GM19468 (cell line): ENCODE results near the gene ABCG5.

Source experiments
- ATAC-seq: cut with Tn5 transposase; IDR thresholded peaks from one replicate; pipeline ENCODE4 v1.9.1; 2021; ENCODE audit warnings: mild to moderate bottlenecking, moderate library complexity, moderate number of reproducible peaks; ENCODE audit not compliant: unreplicated experiment; ENCODE audit errors: extremely low read depth

Gene ABCG5

DNA sequence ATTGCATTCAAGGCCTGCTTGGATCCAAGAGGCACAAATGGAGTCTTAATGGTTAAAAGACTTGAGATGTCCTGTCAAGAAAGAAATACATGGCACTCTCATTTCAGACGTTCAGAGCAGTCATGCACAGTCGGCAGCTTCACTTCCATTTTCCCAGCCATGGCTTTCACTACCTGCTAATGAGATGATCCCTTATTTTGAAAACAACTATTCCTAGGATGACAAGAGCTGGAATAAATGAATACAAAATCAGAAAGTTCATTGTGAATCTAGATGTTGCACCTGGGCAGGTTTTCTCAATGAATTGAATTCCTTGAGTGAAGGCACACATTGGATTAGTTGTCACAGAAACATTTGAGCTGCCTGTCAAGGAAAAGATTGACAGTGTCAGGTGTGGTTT lies 25.7 kb downstream of the ABCG5 start:
- ATAC-seq, result no peak

GRCh38 chr2:43812006-43812405 lies 26.6 kb downstream of the ABCG5 start:
- no peak for ATAC-seq

DNA sequence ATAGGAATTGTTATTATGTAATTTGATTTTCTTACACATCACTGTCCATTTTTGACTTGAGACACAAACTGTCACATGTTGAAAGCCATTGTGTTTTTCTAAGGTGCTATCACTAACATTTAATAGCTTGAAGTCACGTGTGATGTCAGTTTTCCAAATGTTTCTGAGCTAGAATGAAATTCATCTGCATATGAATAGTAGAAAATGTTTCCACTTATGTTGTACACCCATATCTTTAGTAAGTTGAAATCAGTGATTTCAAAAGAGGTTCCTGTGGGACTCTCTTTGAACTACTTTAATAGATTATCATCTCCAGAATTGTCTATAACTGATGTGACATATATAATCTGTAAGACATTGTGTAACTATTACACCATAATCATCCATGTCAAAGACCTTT lies 27.8 kb downstream of the ABCG5 start:
- no peak for ATAC-seq

- ATAC-seq, result no peak
Observed at GRCh38 chr2:43810452-43810851, 28.2 kb downstream of the ABCG5 start.

GRCh38 chr2:43806719-43807031 lies 32.0 kb downstream of the ABCG5 start:
- no peak for ATAC-seq

DNA sequence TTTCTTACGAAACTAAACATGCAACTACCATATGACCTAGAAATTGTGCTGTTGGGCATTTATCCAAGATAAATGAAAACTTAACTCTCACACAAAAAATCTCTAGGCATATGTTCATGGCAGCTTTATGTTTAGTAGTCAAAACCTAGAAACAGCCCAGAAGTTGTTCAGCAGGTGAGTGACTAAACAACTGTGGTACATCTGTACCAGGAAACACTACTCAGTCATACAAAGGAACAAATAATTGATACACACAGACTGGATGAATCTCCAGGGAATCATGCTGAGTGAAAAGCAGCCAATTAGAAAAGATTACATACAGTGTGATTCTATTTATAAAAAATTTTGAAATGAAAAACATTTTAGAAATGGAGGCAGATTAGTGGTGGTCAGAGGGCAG lies 35.5 kb downstream of the ABCG5 start:
- ATAC-seq, result no peak

GRCh38 chr2:43802135-43802534 lies 36.5 kb downstream of the ABCG5 start:
- no peak for ATAC-seq

- ATAC-seq, result no peak
Observed at GRCh38 chr2:43800894-43801293, 37.7 kb downstream of the ABCG5 start.

DNA sequence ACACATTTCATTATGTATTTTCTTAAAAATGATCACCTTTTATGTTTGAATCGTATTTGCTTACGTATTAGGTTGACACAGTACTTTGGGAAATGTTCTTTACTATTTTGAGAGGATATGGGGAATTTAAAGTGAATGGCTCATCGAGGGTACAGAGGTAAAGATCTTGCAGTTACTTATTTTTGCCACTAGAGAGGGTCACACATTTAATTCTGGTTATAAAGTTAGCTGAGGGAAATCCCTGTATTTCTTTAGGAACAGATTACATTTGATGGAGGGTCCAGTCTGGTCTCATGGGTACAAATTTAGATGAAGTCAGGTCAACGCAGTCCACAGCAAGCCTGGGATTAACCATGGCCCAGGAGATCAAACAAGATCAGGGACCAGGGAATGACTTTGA lies 40.3 kb downstream of the ABCG5 start:
- ATAC-seq, result no peak

- no peak for ATAC-seq
Observed at GRCh38 chr2:43796206-43796605, 42.4 kb downstream of the ABCG5 start.

DNA sequence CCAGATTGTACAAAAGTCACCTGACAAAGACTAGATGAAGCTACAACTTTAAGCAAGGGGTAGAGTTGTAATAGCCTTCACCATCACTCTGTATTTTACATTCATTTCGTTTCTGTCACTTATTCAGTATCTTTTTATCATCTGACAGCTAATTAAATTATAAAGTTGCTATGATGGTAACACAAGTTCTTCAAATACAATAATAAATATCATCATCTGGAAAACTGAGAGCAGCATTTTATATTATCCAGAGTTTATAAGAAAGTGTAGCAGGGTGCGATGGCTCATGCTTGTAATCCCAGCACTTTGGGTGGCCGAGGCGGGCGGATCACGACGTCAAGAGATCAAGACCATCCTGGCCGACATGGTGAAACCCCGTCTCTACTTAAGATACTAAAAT lies 43.7 kb downstream of the ABCG5 start:
- no peak for ATAC-seq

DNA sequence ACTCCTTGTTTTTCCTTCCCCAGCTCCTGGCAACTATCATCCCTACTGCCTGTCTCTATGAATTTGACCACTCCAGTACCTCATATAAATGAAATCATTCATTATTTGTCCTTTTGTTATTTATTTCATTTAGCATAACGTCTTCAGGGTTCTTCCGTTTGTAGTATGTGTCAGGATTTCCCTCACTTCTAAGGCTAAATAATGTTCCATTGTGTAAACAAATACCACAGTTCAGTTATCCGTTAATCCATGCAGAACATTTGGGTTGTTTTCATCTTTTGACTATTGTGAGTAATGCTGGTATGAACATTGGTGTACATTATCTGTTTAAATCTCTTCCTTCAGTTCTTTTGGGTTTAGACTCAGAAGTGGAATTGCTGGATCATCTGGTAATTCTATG lies 46.0 kb downstream of the ABCG5 start:
- ATAC-seq, result no peak

DNA sequence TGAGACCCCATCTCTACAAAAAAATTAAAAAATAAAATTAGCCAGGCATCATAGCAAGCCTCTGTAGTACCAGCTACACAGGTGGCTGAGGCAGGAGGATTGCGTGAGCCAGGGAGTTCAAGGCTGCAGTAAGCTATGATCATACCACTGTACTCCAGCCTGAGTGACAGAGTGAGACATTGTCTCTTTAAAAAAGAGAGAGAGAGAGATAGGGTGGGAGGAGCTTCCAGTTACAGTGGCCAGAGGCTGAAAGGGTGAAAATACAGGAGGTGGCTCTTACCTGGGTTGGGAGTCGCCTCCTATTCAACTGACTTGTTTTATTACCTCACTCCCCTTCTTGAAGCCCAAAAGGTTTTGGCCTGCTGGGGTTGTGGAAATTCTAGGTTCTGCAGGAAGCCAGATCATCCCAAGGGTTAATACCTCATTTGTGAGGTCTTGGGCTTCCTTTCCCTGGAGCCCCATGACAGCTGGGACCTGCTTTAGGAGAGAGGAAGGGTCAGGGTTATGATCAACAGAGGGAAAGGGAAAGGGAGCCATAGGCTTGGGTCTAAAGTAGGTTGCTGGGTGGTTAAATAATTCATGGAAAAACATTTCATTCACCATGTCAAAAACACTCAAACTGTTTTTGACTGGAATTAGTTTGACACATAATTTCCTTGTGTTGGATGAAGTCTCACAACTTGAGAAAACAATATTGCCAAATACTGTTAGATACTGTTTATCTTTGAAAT lies 47.4 kb downstream of the ABCG5 start:
- no peak for ATAC-seq

DNA sequence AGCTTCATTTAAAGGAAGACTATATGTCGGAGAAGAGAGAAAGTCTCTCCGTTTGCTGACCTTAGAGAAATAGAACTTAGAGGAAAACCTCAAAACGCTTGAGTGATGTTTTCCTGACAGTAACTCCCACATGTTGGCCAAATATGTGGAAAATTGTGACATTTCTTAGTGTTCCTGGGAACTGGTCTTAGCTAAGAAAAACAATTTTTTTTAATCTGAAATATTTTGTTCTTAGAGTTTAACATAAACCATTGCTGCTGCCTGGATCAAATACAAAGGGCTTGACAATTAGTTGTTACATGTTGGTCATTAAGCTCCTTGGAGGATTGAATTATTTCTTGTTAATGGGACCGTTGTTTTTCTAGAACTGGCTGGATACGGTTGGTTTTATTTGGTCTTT lies 48.5 kb downstream of the ABCG5 start:
- no peak for ATAC-seq

DNA sequence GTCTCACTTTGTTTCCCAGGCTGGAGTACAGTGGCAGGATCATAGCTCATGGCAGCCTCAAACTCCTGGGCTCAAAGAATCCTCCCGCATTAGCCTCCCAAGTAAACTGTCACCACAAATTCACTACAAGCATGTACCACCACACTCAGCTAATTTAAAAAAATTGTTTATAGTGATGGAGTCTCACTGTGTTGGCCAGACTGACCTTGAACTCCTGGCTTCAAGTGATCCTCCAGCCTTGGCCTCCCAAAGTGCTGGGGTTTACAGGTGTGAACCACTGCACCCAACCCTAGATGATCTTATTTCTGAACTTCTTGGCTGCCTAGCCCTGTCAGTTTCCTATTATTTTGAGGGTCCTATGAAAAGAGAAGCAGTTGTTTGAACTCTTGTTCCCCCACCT lies 50.0 kb downstream of the ABCG5 start:
- no peak for ATAC-seq

DNA sequence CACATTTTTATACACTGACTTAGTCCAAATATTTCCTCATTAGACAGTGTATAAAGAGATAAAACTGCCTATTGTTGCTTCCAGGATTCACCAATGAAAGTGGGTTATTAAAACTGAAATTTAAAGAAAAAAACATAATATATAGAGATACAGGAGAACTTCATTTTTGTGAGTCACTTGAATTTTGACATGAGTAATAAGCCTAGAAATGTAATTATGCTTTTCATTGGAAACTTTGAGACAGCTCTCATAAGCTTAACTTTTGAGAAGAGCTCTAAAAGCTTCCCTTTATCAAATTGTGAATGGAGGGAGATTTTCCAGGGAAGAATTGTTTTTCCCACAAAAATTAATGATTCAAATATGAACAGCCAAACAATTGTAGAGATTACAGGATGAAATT lies 50.7 kb downstream of the ABCG5 start:
- no peak for ATAC-seq

DNA sequence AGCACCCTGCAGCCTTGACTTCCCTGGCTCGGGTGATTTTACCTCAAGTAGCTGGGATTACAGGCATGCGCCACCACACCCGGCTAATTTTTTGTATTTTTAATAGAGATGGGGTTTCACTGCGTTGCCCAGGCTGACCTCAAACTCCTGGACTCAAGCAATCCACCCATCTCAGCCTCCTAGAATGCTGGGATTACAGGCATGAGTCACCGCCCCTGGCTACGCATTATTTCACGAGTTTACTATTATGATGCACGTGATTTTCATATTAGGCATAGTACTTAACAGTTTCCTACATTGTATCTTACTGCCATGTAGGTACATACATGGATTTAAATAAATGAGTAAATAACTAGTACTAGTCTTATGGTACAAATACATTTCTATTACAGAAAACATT lies 60.4 kb downstream of the ABCG5 start:
- ATAC-seq, result no peak

DNA sequence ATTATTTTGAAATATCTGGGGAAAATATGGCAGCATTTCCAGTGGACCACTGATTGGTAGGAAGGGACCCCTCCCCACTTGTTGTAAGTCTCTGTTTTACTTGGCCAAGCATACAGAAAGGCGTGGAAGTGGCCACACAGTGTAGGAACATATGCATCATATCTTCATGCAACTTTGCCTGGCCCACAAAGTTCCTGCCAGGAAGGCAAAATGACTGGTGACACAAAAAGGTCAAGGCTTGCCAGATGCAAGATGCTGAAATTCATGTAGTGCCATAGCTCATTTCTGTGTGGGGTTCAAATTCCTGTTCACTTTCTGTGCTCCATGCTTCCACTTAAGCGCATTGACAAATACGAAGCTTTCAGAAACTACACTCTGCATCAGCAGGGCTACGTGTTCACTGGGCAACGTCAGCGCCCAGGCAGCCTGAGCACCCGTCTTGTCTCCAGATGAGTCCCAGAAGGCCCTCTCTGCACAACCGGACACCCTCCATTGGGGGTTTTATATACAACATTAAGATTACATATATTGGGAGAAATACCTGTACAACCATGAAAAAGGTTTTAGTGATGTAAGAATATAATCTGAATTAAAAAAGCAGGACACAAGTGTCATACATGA lies 61.2 kb downstream of the ABCG5 start:
- no peak for ATAC-seq

- ATAC-seq, result no peak
Observed at GRCh38 chr2:43776324-43776723, 62.3 kb downstream of the ABCG5 start.

GRCh38 chr2:43774617-43775016 lies 64.0 kb downstream of the ABCG5 start:
- ATAC-seq, result no peak

- ATAC-seq, result peak; percentile 86
Observed at GRCh38 chr2:43773876-43774613, 64.6 kb downstream of the ABCG5 start, which contains the start of gene DYNC2LI1. Gene DYNC2LI1 (plus strand): TSS chr2:43774039. CDS start chr2:43774139, 100 bp downstream.

DNA sequence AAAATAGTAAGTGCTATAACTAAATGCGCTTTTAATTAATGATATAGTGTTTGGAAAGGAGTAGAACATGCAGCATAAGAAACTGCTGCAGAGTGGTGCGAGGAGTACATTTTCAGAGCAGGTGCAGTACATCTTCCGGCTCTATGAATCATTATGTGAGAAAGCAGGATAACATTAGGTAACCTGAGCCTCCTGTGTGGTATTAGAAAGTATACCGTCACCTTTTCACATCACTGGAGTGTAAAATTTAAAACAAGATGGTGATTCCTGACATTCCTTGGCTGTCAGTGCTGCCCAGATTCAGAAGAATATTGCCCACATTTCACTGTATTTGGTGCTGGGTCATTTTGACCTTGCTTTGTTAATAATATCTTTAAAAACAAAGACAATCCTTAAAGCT lies 72.6 kb downstream of the ABCG5 start:
- no peak for ATAC-seq
